ENCODE data around the gene RPA4.

DNA sequence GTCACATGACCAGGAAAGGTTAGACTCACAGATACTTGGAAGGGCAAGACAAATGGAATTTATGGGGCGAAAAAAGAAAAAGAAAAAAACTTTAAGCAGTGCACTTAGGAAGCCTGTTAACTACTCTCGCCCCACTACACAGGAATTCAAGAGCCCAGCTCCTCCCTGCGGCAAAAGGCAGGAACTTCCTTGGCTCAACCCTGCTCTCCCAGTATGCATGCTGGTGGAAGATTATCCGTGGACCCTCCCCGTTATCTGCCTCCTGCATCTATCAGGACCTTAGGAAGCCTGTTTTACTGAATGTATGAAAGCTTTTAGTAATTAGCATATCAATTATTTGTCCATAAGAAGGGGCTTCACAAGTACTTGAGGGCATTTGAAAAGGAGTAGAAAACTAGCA, 40.1 kb upstream of the RPA4 start:
- TF ChIP-seq POLR2A (IDR thresholded peaks at IDR 0.05) (no peak), CTCF (IDR thresholded peaks at IDR 0.05) (no peak)

Data from breast epithelium (tissue), 3 donors.